ENCODE data around the gene FN3KRP. TPM values are rescaled to one million over a fixed set of nuclear protein-coding genes. Genes with fewer than 3 reads are reported as not detected.

FN3KRP gene
- total and polyA plus RNA-seq, 12 donors, result 6.8 to 41.2 (median 25.4) TPM

- Histone ChIP-seq H3K36me3 (replicated peaks in 1 of 2) (no peaks in the 10 kb centered on the region), H3K4me1 (replicated peaks in 1 of 2) (peaks cover 7% of the 10 kb centered on the region in 2 donors), H3K27ac (no peak overlapping the region), H3K4me3 (no peak overlapping the region), H3K27me3 (no peaks in the 10 kb centered on the region), H3K9me3 (replicated peaks in 1 of 3) (no peaks in the 10 kb centered on the region)
- WGBS, 4 donors, result 82 to 85% (median 84%) methylated on average over 9 to 16 of the region's 16 CpGs
- TF ChIP-seq POLR2A (IDR thresholded peaks at IDR 0.05), result no peak
- TF ChIP-seq CTCF (IDR thresholded peaks at IDR 0.05), result no peak
- intact Hi-C loops (cut with DNase I), result no loop called here
- no peak for DNase-seq
Measured at GRCh38 chr17:82668024-82668630, 48.4 kb upstream of the FN3KRP start.

GRCh38 chr17:82668631-82669099 is 47.8 kb upstream of the FN3KRP start:
- intact Hi-C loops (cut with DNase I), result no loop called here
- peak in 2 of 7 donors; percentile 24 to 73 for DNase-seq
- 60 to 100% (median 70%) methylated on average over 1 to 20 of the region's 20 CpGs for WGBS, 4 donors
- H3K4me3 ChIP-seq, result no peak overlapping the region
- H3K9me3 ChIP-seq (replicated peaks in 1 of 3), result no peaks in the 10 kb centered on the region
- TF ChIP-seq CTCF (IDR thresholded peaks at IDR 0.05), result peak in 3 of 6 experiments; percentile 25 to 49 (median 46)
- no peak for TF ChIP-seq POLR2A (IDR thresholded peaks at IDR 0.05)
- peaks cover 7% of the 10 kb centered on the region in 2 donors for H3K4me1 ChIP-seq (replicated peaks in 1 of 2)
- H3K36me3 ChIP-seq (replicated peaks in 1 of 2), result no peaks in the 10 kb centered on the region
- H3K27me3 ChIP-seq, result no peaks in the 10 kb centered on the region
- peak overlapping the region in 1 of 5 donors; percentile 89 for H3K27ac ChIP-seq

- 91 to 92% (median 91%) methylated on average over 19 of the region's 19 CpGs for WGBS, 4 donors
- H3K4me3 ChIP-seq, result no peak overlapping the region
- H3K36me3 ChIP-seq (replicated peaks in 1 of 2), result no peaks in the 10 kb centered on the region
- TF ChIP-seq CTCF (IDR thresholded peaks at IDR 0.05) (no peak), POLR2A (IDR thresholded peaks at IDR 0.05) (no peak)
- peaks cover 7% of the 10 kb centered on the region in 2 donors for H3K4me1 ChIP-seq (replicated peaks in 1 of 2)
- H3K27me3 ChIP-seq, result no peaks in the 10 kb centered on the region
- intact Hi-C loops (cut with DNase I), result no loop called here
- DNase-seq, result no peak
- peak overlapping the region in 4 of 5 donors; percentile 47 to 89 (median 68) for H3K27ac ChIP-seq
- no peaks in the 10 kb centered on the region for H3K9me3 ChIP-seq (replicated peaks in 1 of 3)
Measured at GRCh38 chr17:82670661-82671450, 45.6 kb upstream of the FN3KRP start.

GRCh38 chr17:82674656-82675475 is 41.6 kb upstream of the FN3KRP start:
- no peaks in the 10 kb centered on the region for H3K9me3 ChIP-seq (replicated peaks in 1 of 3)
- no peak for DNase-seq
- H3K4me3 ChIP-seq, result no peak overlapping the region
- H3K36me3 ChIP-seq (replicated peaks in 1 of 2), result no peaks in the 10 kb centered on the region
- TF ChIP-seq POLR2A (IDR thresholded peaks at IDR 0.05) (no peak), CTCF (IDR thresholded peaks at IDR 0.05) (no peak)
- intact Hi-C loops (cut with DNase I), result no loop called here
- H3K27ac ChIP-seq, result no peak overlapping the region
- no peaks in the 10 kb centered on the region for H3K27me3 ChIP-seq
- H3K4me1 ChIP-seq (replicated peaks in 1 of 2), result no peaks in the 10 kb centered on the region
- WGBS, 4 donors, result 80 to 89% (median 86%) methylated on average over 20 of the region's 20 CpGs

Data from adrenal gland (tissue), 12 donors.